Calu3 (cell line): ENCODE measurements around the gene ELL. TPM values are rescaled to one million over a fixed set of nuclear protein-coding genes. Genes with fewer than 3 reads are reported as not detected.

Source experiments
- BruUV-seq: library from RNA; stranded (reverse); fragments of 400-500 nt; replicated peaks from 2 replicates; lab custom pipeline; 2021; lab: Mats Ljungman, UMichigan
- CTCF ChIA-PET: fragments of 300-600 bp; sonication (Branson Sonifier 250); formaldehyde crosslinking; loops from one replicate; lab custom pipeline; 2022; ENCODE audit warnings: antibody characterized with exemption; lab: Charles Lee
- DNase-seq: peaks from one replicate; pipeline ENCODE4 v3.0.0; 2022
- H3K27ac Mint-ChIP-seq: one replicate; pipeline ENCODE4 v1.8.0; 2022; ENCODE audit warnings: mixed read lengths; ENCODE audit not compliant: unreplicated experiment
- H3K27me3 Mint-ChIP-seq: one replicate; pipeline ENCODE4 v1.8.0; 2022; ENCODE audit warnings: mixed read lengths; ENCODE audit not compliant: unreplicated experiment
- H3K36me3 Mint-ChIP-seq: one replicate; pipeline ENCODE4 v1.8.0; 2022; ENCODE audit warnings: mild to moderate bottlenecking, moderate library complexity, mixed read lengths; ENCODE audit not compliant: insufficient read depth, unreplicated experiment
- H3K4me1 Mint-ChIP-seq: one replicate; pipeline ENCODE4 v1.8.0; 2022; ENCODE audit warnings: mild to moderate bottlenecking, low read depth, mixed read lengths; ENCODE audit not compliant: unreplicated experiment
- H3K4me3 Mint-ChIP-seq: one replicate; pipeline ENCODE4 v1.8.0; 2022; ENCODE audit warnings: mild to moderate bottlenecking, low read depth, moderate library complexity, mixed read lengths; ENCODE audit not compliant: unreplicated experiment
- H3K9me3 Mint-ChIP-seq: one replicate; pipeline ENCODE4 v1.8.0; 2022; ENCODE audit warnings: low read depth, mixed read lengths; ENCODE audit not compliant: unreplicated experiment
- CTCF ChIP-seq: fragments of 200-600 bp; IDR thresholded peaks from one replicate; pipeline ENCODE4 v1.8.0; 2022; ENCODE audit warnings: antibody characterized with exemption; ENCODE audit not compliant: unreplicated experiment
- intact Hi-C: fragments of 100-400 bp; cut with micrococcal nuclease; formaldehyde crosslinking; loops from one replicate; pipeline ENCODE4 v1.10.0; 2022; ENCODE audit not compliant: unreplicated experiment
- total RNA-seq: library from RNA; stranded (reverse); gene quantifications from 2 replicates; pipeline ENCODE4 v1.2.3, GENCODE V29; 2022

ELL gene
- total RNA-seq, 1 experiment from 2014 or later: 11.0 TPM

GRCh38 chr19:18559685-18560084, 37.8 kb upstream of the ELL start:
- CTCF ChIA-PET: no interaction called here
- Mint-ChIP-seq H3K4me3 (no peak overlapping the region), H3K36me3 (peaks cover 28% of the 10 kb centered on the region), H3K27me3 (no peaks in the 10 kb centered on the region), H3K9me3 (no peaks in the 10 kb centered on the region), H3K4me1 (peaks cover 8% of the 10 kb centered on the region), H3K27ac (no peak overlapping the region)
- no peak for TF ChIP-seq CTCF
- intact Hi-C loops: no loop called here
- no TSS peak for BruUV-seq
- no peak for DNase-seq

- intact Hi-C loops: no loop called here
- Mint-ChIP-seq H3K27ac (peak overlapping the region; percentile 87), H3K27me3 (no peaks in the 10 kb centered on the region), H3K36me3 (peaks cover 24% of the 10 kb centered on the region), H3K4me3 (peak overlapping the region; percentile 81), H3K9me3 (no peaks in the 10 kb centered on the region), H3K4me1 (peaks cover 8% of the 10 kb centered on the region)
- CTCF ChIA-PET: no interaction called here
- BruUV-seq: no TSS peak
- TF ChIP-seq CTCF: no peak
- DNase-seq: no peak
These were observed 36.7 kb upstream of the ELL start for GRCh38 chr19:18558604-18559003.

- intact Hi-C loops: no loop called here
- H3K27me3 Mint-ChIP-seq: no peaks in the 10 kb centered on the region
- peak overlapping the region; percentile 87 for H3K27ac Mint-ChIP-seq
- H3K4me1 Mint-ChIP-seq: peaks cover 8% of the 10 kb centered on the region
- H3K36me3 Mint-ChIP-seq: peaks cover 24% of the 10 kb centered on the region
- CTCF ChIA-PET: no interaction called here
- DNase-seq: no peak
- no peak for TF ChIP-seq CTCF
- H3K9me3 Mint-ChIP-seq: no peaks in the 10 kb centered on the region
- BruUV-seq: no TSS peak
- peak overlapping the region; percentile 81 for H3K4me3 Mint-ChIP-seq
These were observed 36.3 kb upstream of the ELL start for GRCh38 chr19:18558202-18558555.

- peaks cover 8% of the 10 kb centered on the region for H3K4me1 Mint-ChIP-seq
- TF ChIP-seq CTCF: no peak
- H3K27me3 Mint-ChIP-seq: no peaks in the 10 kb centered on the region
- H3K36me3 Mint-ChIP-seq: peaks cover 24% of the 10 kb centered on the region
- DNase-seq: peak; percentile 88
- H3K9me3 Mint-ChIP-seq: no peaks in the 10 kb centered on the region
- peak within 1 kb of the TSS; percentile 87 for H3K27ac Mint-ChIP-seq
- CTCF ChIA-PET: no interaction called here
- no TSS peak for BruUV-seq
- intact Hi-C loops: no loop called here
- H3K4me3 Mint-ChIP-seq: peak within 1 kb of the TSS; percentile 81
These were observed 35.7 kb upstream of the ELL start, which contains the start of gene KXD1 for GRCh38 chr19:18557411-18558201. Gene KXD1 (plus strand): TSS chr19:18557870. CDS start chr19:18562057, 4,187 bp downstream.
